MM.1S (cell line): ENCODE data around the gene NIT2.

Experiments used
- DNase-seq: peaks from one replicate; pipeline ENCODE4 v3.0.0-alpha.2; 2015
- H2AFZ ChIP-seq: fragments of 300-600 bp; sonication (generic); 2 replicates; pipeline ENCODE4 v1.6.0; 2016; ENCODE audit warnings: antibody characterized with exemption, low read length
- H3F3A ChIP-seq: fragments of 300-600 bp; sonication (generic); 2 replicates; pipeline ENCODE4 v1.6.1; 2016; ENCODE audit warnings: mild to moderate bottlenecking, antibody characterized with exemption, low read length, moderate library complexity, mixed read lengths; ENCODE audit not compliant: insufficient read depth
- H3K27ac ChIP-seq: fragments of 300-600 bp; sonication (generic); 2 replicates; pipeline ENCODE4 v1.5.1; 2016; ENCODE audit warnings: mild to moderate bottlenecking, low read length
- H3K27me3 ChIP-seq: fragments of 300-600 bp; sonication (generic); replicated peaks from 2 replicates; pipeline ENCODE4 v1.6.0; 2016; ENCODE audit warnings: low read length; ENCODE audit not compliant: insufficient read depth
- H3K36me3 ChIP-seq: fragments of 300-600 bp; sonication (generic); replicated peaks from 2 replicates; pipeline ENCODE4 v1.6.1; 2016; ENCODE audit warnings: mild to moderate bottlenecking, low read length, mixed read lengths; ENCODE audit not compliant: insufficient read depth
- H3K4me1 ChIP-seq: fragments of 300-600 bp; sonication (generic); 2 replicates; pipeline ENCODE4 v1.6.1; 2016; ENCODE audit warnings: low read length, mixed read lengths
- H3K4me2 ChIP-seq: fragments of 300-600 bp; sonication (generic); 2 replicates; pipeline ENCODE4 v1.6.0; 2016; ENCODE audit warnings: low read depth, low read length
- H3K4me3 ChIP-seq: fragments of 300-600 bp; sonication (generic); 2 replicates; pipeline ENCODE4 v1.5.1; 2016; ENCODE audit warnings: low read length, mixed read lengths
- H3K79me2 ChIP-seq: fragments of 300-600 bp; sonication (generic); 2 replicates; pipeline ENCODE4 v1.6.1; 2016; ENCODE audit warnings: mixed run types, low read length, mixed read lengths
- H3K9ac ChIP-seq: fragments of 300-600 bp; sonication (generic); 2 replicates; pipeline ENCODE4 v1.6.1; 2016; ENCODE audit warnings: low read length, mixed read lengths
- H3K9me2 ChIP-seq: fragments of 300-600 bp; sonication (generic); replicated peaks from 2 replicates; pipeline ENCODE4 v1.6.1; 2016; ENCODE audit warnings: mild to moderate bottlenecking, low read length, mixed read lengths; ENCODE audit not compliant: insufficient read depth
- H3K9me3 ChIP-seq: fragments of 300-600 bp; sonication (generic); replicated peaks from 2 replicates; pipeline ENCODE4 v1.6.1; 2016; ENCODE audit warnings: mild to moderate bottlenecking, low read length, mixed read lengths; ENCODE audit not compliant: insufficient read depth
- H4K20me1 ChIP-seq: fragments of 300-600 bp; sonication (generic); 2 replicates; pipeline ENCODE4 v1.6.1; 2016; ENCODE audit warnings: mild to moderate bottlenecking, low read length, moderate library complexity, mixed read lengths; ENCODE audit not compliant: insufficient read depth
- EZH2 ChIP-seq: fragments of 300-600 bp; sonication (generic); optimal IDR thresholded peaks from 2 replicates; pipeline ENCODE3; 2017; ENCODE audit warnings: low read depth, mild to moderate bottlenecking, antibody characterized with exemption, low read length, mixed read lengths
- EZH2phosphoT487 ChIP-seq: fragments of 300-600 bp; sonication (generic); IDR thresholded peaks from 2 replicates; pipeline ENCODE4 v1.6.1; 2018; ENCODE audit warnings: antibody characterized with exemption, low read length
- TF ChIP-seq, protein P1 (sequence below): fragments of 300-600 bp; sonication (generic); IDR thresholded peaks from 2 replicates; pipeline ENCODE4 v1.5.1; 2016; ENCODE audit warnings: antibody characterized with exemption, low read length, mixed read lengths

NIT2 gene

DNA sequence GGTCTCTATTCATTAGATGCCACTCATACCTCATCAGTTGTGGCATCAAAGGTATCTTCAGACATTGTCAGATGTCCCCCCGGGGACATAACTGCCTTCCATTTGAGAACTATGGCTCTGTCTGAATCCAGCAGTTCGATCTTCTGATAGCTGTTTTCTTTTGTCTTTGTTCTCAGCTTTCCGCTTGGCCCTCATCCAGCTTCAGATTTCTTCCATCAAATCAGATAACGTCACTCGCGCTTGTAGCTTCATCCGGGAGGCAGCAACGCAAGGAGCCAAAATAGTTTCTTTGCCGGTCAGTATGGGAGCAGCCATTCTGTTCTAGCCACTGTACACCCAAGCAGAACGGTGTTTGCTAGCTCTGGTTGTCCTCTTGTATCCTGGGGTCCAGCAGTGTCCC is 4.4 kb downstream of the NIT2 start:
- Histone ChIP-seq H3K9me3 (no peaks in the 10 kb centered on the region), H2AFZ (no peak overlapping the region), H4K20me1 (no peaks in the 10 kb centered on the region), H3K79me2 (0 out of 2 replicates have a peak, but pooled peaks cover 3% of the 10 kb centered on the region), H3K4me2 (no peak overlapping the region), H3K27me3 (no peaks in the 10 kb centered on the region), H3K4me3 (no peak overlapping the region), H3K4me1 (0 out of 2 replicates have a peak, but pooled peaks cover 4% of the 10 kb centered on the region), H3F3A (no peaks in the 10 kb centered on the region), H3K9ac (no peak overlapping the region), H3K36me3 (no peaks in the 10 kb centered on the region), H3K27ac (no peak overlapping the region), H3K9me2 (no peaks in the 10 kb centered on the region)
- no peak for TF ChIP-seq EZH2
- TF ChIP-seq, protein P1, sequence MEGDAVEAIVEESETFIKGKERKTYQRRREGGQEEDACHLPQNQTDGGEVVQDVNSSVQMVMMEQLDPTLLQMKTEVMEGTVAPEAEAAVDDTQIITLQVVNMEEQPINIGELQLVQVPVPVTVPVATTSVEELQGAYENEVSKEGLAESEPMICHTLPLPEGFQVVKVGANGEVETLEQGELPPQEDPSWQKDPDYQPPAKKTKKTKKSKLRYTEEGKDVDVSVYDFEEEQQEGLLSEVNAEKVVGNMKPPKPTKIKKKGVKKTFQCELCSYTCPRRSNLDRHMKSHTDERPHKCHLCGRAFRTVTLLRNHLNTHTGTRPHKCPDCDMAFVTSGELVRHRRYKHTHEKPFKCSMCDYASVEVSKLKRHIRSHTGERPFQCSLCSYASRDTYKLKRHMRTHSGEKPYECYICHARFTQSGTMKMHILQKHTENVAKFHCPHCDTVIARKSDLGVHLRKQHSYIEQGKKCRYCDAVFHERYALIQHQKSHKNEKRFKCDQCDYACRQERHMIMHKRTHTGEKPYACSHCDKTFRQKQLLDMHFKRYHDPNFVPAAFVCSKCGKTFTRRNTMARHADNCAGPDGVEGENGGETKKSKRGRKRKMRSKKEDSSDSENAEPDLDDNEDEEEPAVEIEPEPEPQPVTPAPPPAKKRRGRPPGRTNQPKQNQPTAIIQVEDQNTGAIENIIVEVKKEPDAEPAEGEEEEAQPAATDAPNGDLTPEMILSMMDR: no peak
- no peak for TF ChIP-seq EZH2phosphoT487
- DNase-seq: no peak

DNA sequence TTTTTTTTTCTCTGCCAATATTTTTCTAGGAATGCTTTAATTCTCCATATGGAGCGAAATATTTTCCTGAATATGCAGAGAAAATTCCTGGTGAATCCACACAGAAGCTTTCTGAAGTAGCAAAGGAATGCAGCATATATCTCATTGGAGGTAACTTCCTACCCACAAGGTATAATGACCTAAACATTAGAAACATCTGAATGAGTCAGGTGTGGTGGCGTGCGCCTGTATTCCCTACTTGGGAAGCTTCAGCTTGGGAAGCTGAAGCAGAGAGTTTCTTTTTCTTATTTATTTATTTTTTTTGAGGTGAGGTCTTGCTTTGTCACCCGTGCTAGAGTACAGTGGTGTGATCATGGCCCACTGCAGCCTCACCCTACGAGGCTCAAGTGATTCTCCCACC is 5.2 kb downstream of the NIT2 start:
- TF ChIP-seq, protein P1: no peak
- no peak for TF ChIP-seq EZH2
- TF ChIP-seq EZH2phosphoT487: no peak
- no peaks in the 10 kb centered on the region for H4K20me1 ChIP-seq

DNA sequence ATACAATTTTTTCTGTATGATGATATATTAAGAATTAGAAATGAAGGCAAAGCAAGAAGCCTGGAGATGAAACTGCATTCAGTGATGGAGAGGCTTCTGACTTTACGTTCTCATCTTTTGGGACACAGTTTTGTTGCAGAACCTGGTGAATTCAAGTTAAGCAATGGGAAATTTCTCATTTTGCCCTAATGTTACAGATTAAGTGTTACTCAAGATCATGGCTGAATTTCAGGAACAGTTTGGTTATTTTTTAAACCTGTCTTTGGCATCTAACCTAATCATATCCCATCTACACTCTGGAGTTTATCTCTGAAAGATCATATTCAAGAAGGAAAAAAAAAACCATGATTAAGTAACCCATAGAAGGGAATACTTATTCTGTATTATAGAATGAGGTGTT is 6.0 kb downstream of the NIT2 start:
- no peaks in the 10 kb centered on the region for H3K9me3 ChIP-seq
- H2AFZ ChIP-seq: no peak overlapping the region
- no peaks in the 10 kb centered on the region for H4K20me1 ChIP-seq
- no peak overlapping the region for H3K4me2 ChIP-seq
- H3K27ac ChIP-seq: no peak overlapping the region
- 0 out of 2 replicates have a peak, but pooled peaks cover 3% of the 10 kb centered on the region for H3K79me2 ChIP-seq
- 0 out of 2 replicates have a peak, but pooled peaks cover 1% of the 10 kb centered on the region for H3K4me1 ChIP-seq
- H3K4me3 ChIP-seq: no peak overlapping the region
- no peaks in the 10 kb centered on the region; the same call in 1 of the 2 replicates for H3K36me3 ChIP-seq
- no peaks in the 10 kb centered on the region for H3K9me2 ChIP-seq
- DNase-seq: no peak
- H3K27me3 ChIP-seq: no peaks in the 10 kb centered on the region
- TF ChIP-seq EZH2phosphoT487 (no peak), EZH2 (no peak)
- TF ChIP-seq, protein P1: no peak
- no peaks in the 10 kb centered on the region for H3F3A ChIP-seq
- no peak overlapping the region for H3K9ac ChIP-seq

More for the DNA sequence above, 5.2 kb downstream of the NIT2 start:
- H3K4me3 ChIP-seq: no peak overlapping the region
- no peaks in the 10 kb centered on the region for H3K9me3 ChIP-seq
- no peak overlapping the region for H2AFZ ChIP-seq
- 0 out of 2 replicates have a peak, but pooled peaks cover 4% of the 10 kb centered on the region for H3K4me1 ChIP-seq
- H3K79me2 ChIP-seq: 0 out of 2 replicates have a peak, but pooled peaks cover 3% of the 10 kb centered on the region
- H3K9me2 ChIP-seq: no peaks in the 10 kb centered on the region
- no peak for DNase-seq
- no peaks in the 10 kb centered on the region for H3F3A ChIP-seq
- H3K4me2 ChIP-seq: no peak overlapping the region
- no peak overlapping the region for H3K9ac ChIP-seq
- H3K27ac ChIP-seq: no peak overlapping the region
- no peaks in the 10 kb centered on the region for H3K27me3 ChIP-seq
- H3K36me3 ChIP-seq: no peaks in the 10 kb centered on the region
